HCT116 (cell line): ENCODE data around the gene EDN1. TPM values are rescaled to one million over a fixed set of nuclear protein-coding genes. Genes with fewer than 3 reads are reported as not detected.
A peak's percentile ranks its signal among the peaks of the same experiment; 100 is the strongest.

Experiments
- ATAC-seq: fragments of 200-7000 bp; cut with Tn5 transposase; 2 replicates; pipeline ENCODE4 v1.9.1; 2020; ENCODE audit warnings: mild to moderate bottlenecking, moderate library complexity
- BruUV-seq: library from RNA; stranded (reverse); fragments of 400-500 nt; replicated peaks from 2 replicates; lab custom pipeline; 2021; lab: Mats Ljungman, UMichigan
- CTCF ChIA-PET: fragments of 300-600 bp; sonication (Branson Sonifier 250); formaldehyde crosslinking; loops from one replicate; lab custom pipeline; 2021; ENCODE audit warnings: antibody characterized with exemption; lab: Charles Lee
- POLR2A ChIA-PET: fragments of 300-600, 350-600 bp; sonication (Branson Sonifier 250); formaldehyde crosslinking; loops from one replicate; lab custom pipeline; 2021; ENCODE audit warnings: antibody characterized with exemption; lab: Charles Lee
- RAD21 ChIA-PET, 2 experiments: fragments of 300-600 bp; sonication (Branson Sonifier 250); formaldehyde crosslinking; loops; one replicate each; lab custom pipeline; 2023; ENCODE audit warnings: low total read pairs in 2 of 2; ENCODE audit not compliant: uncharacterized antibody in 2 of 2, unreplicated experiment in 2 of 2, low non-redundant PET in 1 of 2; lab: Charles Lee
- DNase-seq: peaks from one replicate; pipeline ENCODE4 v3.0.0-alpha.2; 2010; ENCODE audit warnings: low read depth, low spot score
- H2AFZ ChIP-seq: fragments of 200-600 bp; shearing (Covaris generic), sonication (generic); 2 replicates; pipeline ENCODE4 v1.6.1; 2017; ENCODE audit warnings: low read depth, mixed run types, mixed read lengths, antibody characterized with exemption, low read length; ENCODE audit not compliant: poor library complexity, severe bottlenecking
- H3K27ac ChIP-seq: 2 replicates; pipeline ENCODE4 v1.5.1; 2012; ENCODE audit warnings: low read depth, low read length
- H3K27me3 ChIP-seq: fragments of 200-600 bp; sonication (generic); 2 replicates; pipeline ENCODE4 v1.6.1; 2016; ENCODE audit warnings: mixed run types, low read length, mixed read lengths; ENCODE audit not compliant: insufficient read depth
- H3K36me3 ChIP-seq, 2 experiments: fragments of 200-500 bp in 1 of 2; fragments of 200-600 bp in 1 of 2; sonication (Bioruptor generic) in 1 of 2; sonication (generic) in 1 of 2; 2 replicates each; pipeline versions ENCODE4 v1.5.1 to v1.6.1; 2014 to 2016; ENCODE audit warnings: low read length in 2 of 2, inconsistent platforms in 1 of 2, mixed read lengths in 1 of 2, mixed run types in 1 of 2; ENCODE audit not compliant: insufficient read depth in 2 of 2, control insufficient read depth in 1 of 2
- H3K4me1 ChIP-seq, 2 experiments: fragments of 200-600 bp in 1 of 2; sonication (generic) in 1 of 2; 2 replicates each; pipeline versions ENCODE4 v1.5.1 to v1.6.1; 2012 to 2017; ENCODE audit warnings: low read length in 2 of 2, inconsistent platforms in 1 of 2, mild to moderate bottlenecking in 1 of 2, mixed read lengths in 1 of 2, mixed run types in 1 of 2, moderate library complexity in 1 of 2; ENCODE audit not compliant: insufficient read depth in 2 of 2, control insufficient read depth in 1 of 2
- H3K4me2 ChIP-seq: fragments of 200-600 bp; sonication (generic); 2 replicates; pipeline ENCODE4 v1.6.1; 2017; ENCODE audit warnings: mixed run types, low read length, mixed read lengths
- H3K4me3 ChIP-seq, 2 experiments: fragments of 200-600 bp in 1 of 2; sonication (generic) in 1 of 2; replicated peaks in 1 of 2; 2 replicates each; pipeline ENCODE4 v1.5.1; 2011 to 2016; ENCODE audit warnings: low read length in 2 of 2, control low read depth in 1 of 2, low read depth in 1 of 2, mild to moderate bottlenecking in 1 of 2, mixed read lengths in 1 of 2, mixed run types in 1 of 2
- H3K79me2 ChIP-seq: fragments of 200-600 bp; sonication (generic); 2 replicates; pipeline ENCODE4 v1.6.1; 2017; ENCODE audit warnings: mild to moderate bottlenecking, mixed run types, low read length, moderate library complexity, mixed read lengths; ENCODE audit not compliant: insufficient read depth
- H3K9ac ChIP-seq: fragments of 200-600 bp; sonication (generic); 2 replicates; pipeline ENCODE4 v1.6.1; 2016; ENCODE audit warnings: low read length, mixed read lengths
- H3K9me2 ChIP-seq: fragments of 200-600 bp; sonication (generic), shearing (Covaris generic); 2 replicates; pipeline ENCODE4 v1.6.1; 2017; ENCODE audit warnings: mixed run types, mild to moderate bottlenecking, moderate library complexity; ENCODE audit not compliant: insufficient read depth
- H3K9me3 ChIP-seq, 2 experiments: fragments of 200-500 bp in 1 of 2; fragments of 200-600 bp in 1 of 2; sonication (Bioruptor generic) in 1 of 2; sonication (generic) in 1 of 2; 2 replicates each; pipeline ENCODE4 v1.6.1; 2014 to 2017; ENCODE audit warnings: low read length in 2 of 2, mixed read lengths in 2 of 2, inconsistent platforms in 1 of 2, low read depth in 1 of 2, mild to moderate bottlenecking in 1 of 2, mixed run types in 1 of 2, moderate library complexity in 1 of 2; ENCODE audit not compliant: control insufficient read depth in 1 of 2, insufficient read depth in 1 of 2
- H4K20me1 ChIP-seq: fragments of 200-600 bp; sonication (generic), shearing (Covaris generic); 2 replicates; pipeline ENCODE4 v1.6.1; 2017; ENCODE audit warnings: mixed run types, mild to moderate bottlenecking, moderate library complexity; ENCODE audit not compliant: insufficient read depth
- ATF3 ChIP-seq: IDR thresholded peaks from 2 replicates; pipeline ENCODE4 v1.6.1; 2012
- ELF1 ChIP-seq: IDR thresholded peaks from 2 replicates; pipeline ENCODE4 v1.6.1; 2012; ENCODE audit warnings: low read depth, borderline replicate concordance
- EZH2 ChIP-seq: fragments of 200-600 bp; sonication (generic); IDR thresholded peaks from 2 replicates; pipeline ENCODE4 v1.6.1; 2017; ENCODE audit warnings: antibody characterized with exemption, mixed run types
- JUND ChIP-seq: IDR thresholded peaks from 2 replicates; pipeline ENCODE4 v1.6.1; 2012
- MAX ChIP-seq: IDR thresholded peaks from 2 replicates; pipeline ENCODE4 v1.6.1; 2012
- POLR2A ChIP-seq: IDR thresholded peaks from 2 replicates; pipeline ENCODE4 v1.7.0; 2011; ENCODE audit warnings: borderline replicate concordance; ENCODE audit not compliant: insufficient read depth, insufficient read length; ENCODE audit errors: extremely low read depth
- POLR2AphosphoS5 ChIP-seq: IDR thresholded peaks from 2 replicates; pipeline ENCODE4 v1.6.1; 2011; ENCODE audit warnings: mild to moderate bottlenecking, low read depth, low read length, moderate library complexity
- RAD21 ChIP-seq: IDR thresholded peaks from 2 replicates; pipeline ENCODE4 v1.6.1; 2012; ENCODE audit warnings: low read depth, mild to moderate bottlenecking
- SIN3A ChIP-seq: IDR thresholded peaks from 2 replicates; pipeline ENCODE4 v1.6.1; 2012; ENCODE audit warnings: low read depth
- SP1 ChIP-seq: IDR thresholded peaks from 2 replicates; pipeline ENCODE4 v1.6.1; 2012; ENCODE audit warnings: low read depth
- TCF7L2 ChIP-seq: IDR thresholded peaks from 2 replicates; pipeline ENCODE4 v1.7.0; 2011; ENCODE audit warnings: borderline replicate concordance, inconsistent platforms; ENCODE audit not compliant: insufficient read depth, insufficient read length; ENCODE audit errors: extremely low read depth
- YY1 ChIP-seq: IDR thresholded peaks from 2 replicates; pipeline ENCODE4 v1.6.1; 2011; ENCODE audit warnings: low read length, low read depth, moderate library complexity, mild to moderate bottlenecking; ENCODE audit not compliant: insufficient replicate concordance; ENCODE audit errors: extremely low read depth
- ZBTB33 ChIP-seq: IDR thresholded peaks from 2 replicates; pipeline ENCODE4 v1.6.1; 2011; ENCODE audit warnings: mild to moderate bottlenecking, low read length, moderate library complexity; ENCODE audit not compliant: insufficient replicate concordance; ENCODE audit errors: extremely low read depth
- intact Hi-C: fragments of 100-400 bp; cut with micrococcal nuclease; formaldehyde crosslinking; loops from 2 replicates; pipeline ENCODE4 v1.10.0; 2022
- total RNA-seq: library from RNA; stranded (reverse); gene quantifications from one replicate; pipeline ENCODE4 v1.2.1, GENCODE V29; 2021; ENCODE audit not compliant: unreplicated experiment

EDN1 gene
- total RNA-seq, 1 experiment from 2014 or later: 0.22 TPM

- Histone ChIP-seq H4K20me1 (no peaks in the 10 kb centered on the region), H3K9me3 (no peaks in the 10 kb centered on the region), H3K9me2 (no peaks in the 10 kb centered on the region), H3K9ac (peak overlapping the region; percentile 38; the same call in 1 of the 2 replicates), H3K4me2 (peak overlapping the region; percentile 69), H3K27me3 (no peaks in the 10 kb centered on the region), H3K4me3 (peak overlapping the region; percentile 45 to 56), H3K4me1 (peaks cover 7 to 36% of the 10 kb centered on the region in 2 experiments), H3K27ac (no peak overlapping the region), H3K36me3 (no peaks in the 10 kb centered on the region), H3K79me2 (no peaks in the 10 kb centered on the region), H2AFZ (no peak overlapping the region)
- DNase-seq (no peak), ATAC-seq (no peak)
- POLR2A ChIA-PET: interaction anchor here (0.7 to 1.2 kb wide), 2 partner anchors 13 to 213 kb away, joined by 3 read pairs; no protein-coding TSS in a partner anchor
- TF ChIP-seq SIN3A: no peak
- TF ChIP-seq RAD21: no peak
- TF ChIP-seq MAX: no peak
- no peak for TF ChIP-seq JUND
- no peak for TF ChIP-seq POLR2AphosphoS5
- TF ChIP-seq ZBTB33: no peak
- no peak for TF ChIP-seq TCF7L2
- TF ChIP-seq ATF3: no peak
- TF ChIP-seq YY1: no peak
- TF ChIP-seq POLR2A: no peak
- TF ChIP-seq EZH2: no peak
- TF ChIP-seq SP1: no peak
- TF ChIP-seq ELF1: no peak
- intact Hi-C loops: loop anchor here (2.0 kb wide), 1 partner anchor 137 kb away; no protein-coding TSS in a partner anchor
- BruUV-seq: no TSS peak
- RAD21 ChIA-PET: no interaction called here
- CTCF ChIA-PET: interaction anchor here (0.6 to 2.0 kb wide), 5 partner anchors 9 to 1001 kb away, joined by 3 to 14 read pairs (median 3); no protein-coding TSS in a partner anchor
Observed at GRCh38 chr6:12288211-12288618, 1.9 kb upstream of the EDN1 start.
